ENCODE measurements around the gene MSI2. TPM values are rescaled to one million over a fixed set of nuclear protein-coding genes. Genes with fewer than 3 reads are reported as not detected.
A peak's percentile ranks its signal among the peaks of the same experiment; 100 is the strongest.

The MSI2 gene
- total and polyA plus RNA-seq, 12 donors = 32.6 to 411 (median 148) TPM

GRCh38 chr17:57523926-57524632 is 267.8 kb downstream of the MSI2 start:
- Histone ChIP-seq H3K36me3 (replicated peaks in 1 of 2) (no peaks in the 10 kb centered on the region), H3K4me1 (replicated peaks in 1 of 2) (peaks cover 10 to 42% of the 10 kb centered on the region in 2 donors), H3K4me3 (no peak overlapping the region), H3K27me3 (no peaks in the 10 kb centered on the region), H3K9me3 (replicated peaks in 1 of 3) (no peaks in the 10 kb centered on the region), H3K27ac (peak overlapping the region in 2 of 5 donors; percentile 6 to 49)
- peak in 6 of 7 donors; percentile 58 to 88 (median 75) for DNase-seq
- 78 to 83% (median 82%) methylated on average over 6 to 7 of the region's 7 CpGs for WGBS, 4 donors
- TF ChIP-seq POLR2A (IDR thresholded peaks at IDR 0.05) = no peak
- TF ChIP-seq, protein P1, sequence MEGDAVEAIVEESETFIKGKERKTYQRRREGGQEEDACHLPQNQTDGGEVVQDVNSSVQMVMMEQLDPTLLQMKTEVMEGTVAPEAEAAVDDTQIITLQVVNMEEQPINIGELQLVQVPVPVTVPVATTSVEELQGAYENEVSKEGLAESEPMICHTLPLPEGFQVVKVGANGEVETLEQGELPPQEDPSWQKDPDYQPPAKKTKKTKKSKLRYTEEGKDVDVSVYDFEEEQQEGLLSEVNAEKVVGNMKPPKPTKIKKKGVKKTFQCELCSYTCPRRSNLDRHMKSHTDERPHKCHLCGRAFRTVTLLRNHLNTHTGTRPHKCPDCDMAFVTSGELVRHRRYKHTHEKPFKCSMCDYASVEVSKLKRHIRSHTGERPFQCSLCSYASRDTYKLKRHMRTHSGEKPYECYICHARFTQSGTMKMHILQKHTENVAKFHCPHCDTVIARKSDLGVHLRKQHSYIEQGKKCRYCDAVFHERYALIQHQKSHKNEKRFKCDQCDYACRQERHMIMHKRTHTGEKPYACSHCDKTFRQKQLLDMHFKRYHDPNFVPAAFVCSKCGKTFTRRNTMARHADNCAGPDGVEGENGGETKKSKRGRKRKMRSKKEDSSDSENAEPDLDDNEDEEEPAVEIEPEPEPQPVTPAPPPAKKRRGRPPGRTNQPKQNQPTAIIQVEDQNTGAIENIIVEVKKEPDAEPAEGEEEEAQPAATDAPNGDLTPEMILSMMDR (IDR thresholded peaks at IDR 0.05) = no peak
- intact Hi-C loops (cut with DNase I) = no loop called here

DNA sequence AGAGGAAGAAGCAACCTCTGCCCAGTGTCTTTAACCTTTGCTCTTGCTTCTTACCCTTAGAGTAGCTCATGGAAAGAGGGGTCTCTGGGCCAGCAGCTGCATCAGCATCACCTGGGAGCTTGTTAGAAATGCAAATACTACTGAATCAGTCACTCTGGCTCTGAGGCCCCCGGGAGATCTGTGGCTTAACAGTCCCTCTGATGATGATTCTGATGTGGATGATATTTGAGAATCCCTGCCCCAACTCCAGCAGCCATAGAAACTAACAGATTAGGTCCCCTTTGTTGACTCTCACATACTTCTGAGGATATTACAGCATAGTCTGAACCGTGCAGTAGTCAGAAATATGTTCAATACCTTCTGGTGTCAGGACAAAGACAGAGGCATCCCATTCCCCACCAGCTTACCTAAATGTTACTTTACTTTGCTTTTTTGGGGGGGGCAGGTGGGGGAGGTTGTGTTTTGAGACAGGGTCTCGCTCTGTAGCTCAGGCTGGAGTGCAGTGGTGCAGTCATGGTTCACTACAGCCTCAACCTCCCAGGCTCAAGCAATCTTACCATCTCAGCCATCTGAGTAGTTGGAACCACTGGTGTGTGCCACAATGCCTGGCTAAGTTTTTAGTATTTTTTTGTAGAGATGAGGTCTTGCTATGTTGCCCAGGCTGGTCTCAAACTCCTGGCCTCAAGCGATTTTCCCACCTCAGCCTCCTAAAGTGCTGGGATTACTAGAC is 268.7 kb downstream of the MSI2 start:
- Histone ChIP-seq H3K36me3 (replicated peaks in 1 of 2) (no peaks in the 10 kb centered on the region), H3K27ac (peak overlapping the region in 3 of 5 donors; percentile 6 to 49 (median 16)), H3K4me3 (no peak overlapping the region), H3K4me1 (replicated peaks in 1 of 2) (peaks cover 10 to 51% of the 10 kb centered on the region in 2 donors), H3K27me3 (no peaks in the 10 kb centered on the region), H3K9me3 (replicated peaks in 1 of 3) (no peaks in the 10 kb centered on the region)
- TF ChIP-seq POLR2A (IDR thresholded peaks at IDR 0.05) = no peak
- TF ChIP-seq, protein P1 (IDR thresholded peaks at IDR 0.05) = no peak
- 89 to 97% (median 93%) methylated on average over 3 to 4 of the region's 4 CpGs for WGBS, 4 donors
- no peak for DNase-seq
- intact Hi-C loops (cut with DNase I) = no loop called here

GRCh38 chr17:57527221-57528057 is 271.1 kb downstream of the MSI2 start:
- no peak for TF ChIP-seq POLR2A (IDR thresholded peaks at IDR 0.05)
- TF ChIP-seq, protein P1 (IDR thresholded peaks at IDR 0.05) = no peak
- no peaks in the 10 kb centered on the region for H3K9me3 ChIP-seq (replicated peaks in 1 of 3)
- WGBS, 4 donors = 70 to 82% (median 78%) methylated on average over 14 to 15 of the region's 15 CpGs
- peaks cover 6 to 40% of the 10 kb centered on the region in 2 donors for H3K4me1 ChIP-seq (replicated peaks in 1 of 2)
- H3K4me3 ChIP-seq = no peak overlapping the region
- H3K36me3 ChIP-seq (replicated peaks in 1 of 2) = no peaks in the 10 kb centered on the region
- intact Hi-C loops (cut with DNase I) = no loop called here
- no peak for DNase-seq
- peak overlapping the region in 2 of 5 donors; percentile 43 to 45 for H3K27ac ChIP-seq
- no peaks in the 10 kb centered on the region for H3K27me3 ChIP-seq

GRCh38 chr17:57528058-57528451 is 271.7 kb downstream of the MSI2 start:
- H3K4me3 ChIP-seq = no peak overlapping the region
- peaks cover 6 to 40% of the 10 kb centered on the region in 2 donors for H3K4me1 ChIP-seq (replicated peaks in 1 of 2)
- TF ChIP-seq, protein P1 (IDR thresholded peaks at IDR 0.05) = no peak
- TF ChIP-seq POLR2A (IDR thresholded peaks at IDR 0.05) = no peak
- intact Hi-C loops (cut with DNase I) = no loop called here
- WGBS, 4 donors = 80 to 87% (median 82%) methylated on average over 6 to 7 of the region's 7 CpGs
- H3K36me3 ChIP-seq (replicated peaks in 1 of 2) = no peaks in the 10 kb centered on the region
- no peaks in the 10 kb centered on the region for H3K9me3 ChIP-seq (replicated peaks in 1 of 3)
- no peaks in the 10 kb centered on the region for H3K27me3 ChIP-seq
- H3K27ac ChIP-seq = peak overlapping the region in 2 of 5 donors; percentile 43 to 45
- no peak for DNase-seq

Measured in adrenal gland (tissue), 12 donors.